IPS-15b (cell line): ENCODE data around the gene COG1.

Source experiments
- H3K27me3 ChIP-seq: one replicate; pipeline ENCODE4 v1.6.1; 2013; ENCODE audit warnings: low read length; ENCODE audit not compliant: control insufficient read depth, insufficient read depth
- H3K36me3 ChIP-seq: one replicate; pipeline ENCODE4 v1.6.1; 2013; ENCODE audit warnings: low read length; ENCODE audit not compliant: control insufficient read depth, insufficient read depth
- H3K4me1 ChIP-seq: one replicate; pipeline ENCODE4 v1.6.1; 2013; ENCODE audit warnings: mild to moderate bottlenecking, low read length; ENCODE audit not compliant: control insufficient read depth, insufficient read depth
- H3K4me3 ChIP-seq: one replicate; pipeline ENCODE4 v1.5.1; 2013; ENCODE audit warnings: low read depth, low read length
- H3K9ac ChIP-seq: one replicate; pipeline ENCODE4 v1.6.1; 2013; ENCODE audit warnings: low read depth, mild to moderate bottlenecking, low read length
- H3K9me3 ChIP-seq: one replicate; pipeline ENCODE4 v1.6.1; 2013; ENCODE audit warnings: mild to moderate bottlenecking, low read length; ENCODE audit not compliant: control insufficient read depth, insufficient read depth

The COG1 gene

DNA sequence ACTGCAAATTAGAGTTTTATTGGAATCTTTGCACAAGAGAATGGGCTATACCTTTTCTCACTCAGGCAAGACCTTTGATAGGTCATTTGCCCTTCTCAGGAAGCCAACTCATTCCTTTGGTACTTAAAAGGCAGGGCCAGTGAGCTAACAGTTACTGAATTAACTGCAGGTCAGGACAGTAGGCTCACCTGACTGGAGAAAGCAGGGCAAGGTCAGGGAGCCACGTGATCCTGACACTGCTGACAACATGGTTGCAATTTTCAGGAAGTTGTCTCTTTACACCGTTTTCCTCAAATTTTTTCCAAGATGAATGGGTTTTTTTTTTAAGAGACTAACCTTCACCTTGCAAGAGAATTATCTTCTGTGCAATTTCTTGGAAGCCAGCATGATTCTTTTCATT lies 47.7 kb downstream of the COG1 start:
- no peaks in the 10 kb centered on the region for H3K27me3 ChIP-seq
- H3K4me3 ChIP-seq, result no peak overlapping the region
- no peaks in the 10 kb centered on the region for H3K9me3 ChIP-seq
- peaks cover 23% of the 10 kb centered on the region for H3K36me3 ChIP-seq
- H3K4me1 ChIP-seq, result no peaks in the 10 kb centered on the region
- no peak overlapping the region for H3K9ac ChIP-seq

DNA sequence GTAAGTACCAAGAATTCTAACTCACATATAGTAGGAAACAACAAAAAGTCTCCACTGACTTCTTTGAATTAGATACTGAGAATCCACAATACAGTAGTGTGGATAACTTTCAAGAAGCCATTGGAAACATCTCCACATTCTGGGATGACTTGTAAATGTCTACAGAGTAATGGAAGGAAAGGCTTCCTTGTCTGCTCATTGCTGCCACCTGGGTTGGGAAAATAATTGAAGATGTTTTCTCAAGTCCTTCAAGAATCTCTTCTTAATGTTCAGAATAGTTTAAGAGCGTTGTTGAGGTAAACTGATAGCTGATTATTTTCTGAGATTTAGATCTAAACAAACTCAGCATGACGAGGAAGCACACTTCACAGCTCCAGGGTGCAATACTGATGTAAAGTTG lies 54.9 kb downstream of the COG1 start:
- H3K9ac ChIP-seq, result no peak overlapping the region
- H3K9me3 ChIP-seq, result no peaks in the 10 kb centered on the region
- H3K4me1 ChIP-seq, result no peaks in the 10 kb centered on the region
- peaks cover 11% of the 10 kb centered on the region for H3K36me3 ChIP-seq
- peaks cover 4% of the 10 kb centered on the region for H3K27me3 ChIP-seq
- no peak overlapping the region for H3K4me3 ChIP-seq

DNA sequence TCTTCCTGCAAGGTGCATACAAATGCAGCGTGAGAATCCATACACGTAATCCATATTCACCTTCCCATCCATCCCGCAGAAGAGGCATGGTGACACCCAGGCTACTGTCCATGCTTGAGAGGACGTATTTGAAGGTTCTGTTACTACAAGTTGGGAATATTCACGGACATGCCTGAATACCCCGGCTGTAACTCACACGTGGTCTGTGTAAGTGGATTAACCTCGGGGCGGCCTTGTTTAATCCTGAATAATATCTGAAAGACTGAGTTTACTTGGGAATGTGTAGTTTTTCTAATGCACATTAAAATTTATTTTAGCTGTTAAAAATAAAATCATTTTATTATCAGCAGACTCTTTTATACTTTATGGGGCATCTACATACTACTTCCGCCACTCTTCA lies 55.7 kb downstream of the COG1 start:
- Histone ChIP-seq H3K9me3 (no peaks in the 10 kb centered on the region), H3K4me1 (no peaks in the 10 kb centered on the region), H3K4me3 (no peak overlapping the region), H3K9ac (no peak overlapping the region), H3K27me3 (peaks cover 4% of the 10 kb centered on the region), H3K36me3 (peaks cover 11% of the 10 kb centered on the region)

DNA sequence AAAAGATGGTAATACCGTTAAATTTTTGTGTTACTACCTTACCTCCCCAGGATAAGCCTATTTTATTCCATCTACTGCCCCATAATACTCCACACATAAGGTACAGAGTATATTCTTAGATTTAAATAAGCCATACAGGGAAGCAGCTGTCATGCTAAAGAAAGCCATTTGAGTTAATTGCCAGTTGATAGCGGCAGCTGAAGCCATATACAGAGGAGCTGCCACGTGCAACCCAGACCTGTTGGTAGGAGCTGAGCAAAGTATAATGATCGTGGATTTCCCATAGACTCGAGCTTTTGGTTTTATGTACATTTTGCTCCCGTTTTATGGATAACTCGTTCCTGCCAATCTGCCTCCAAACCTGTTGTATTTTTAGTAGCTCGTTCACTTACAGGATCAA lies 56.8 kb downstream of the COG1 start:
- Histone ChIP-seq H3K9ac (no peak overlapping the region), H3K27me3 (peaks cover 4% of the 10 kb centered on the region), H3K4me1 (peaks cover 4% of the 10 kb centered on the region), H3K9me3 (no peaks in the 10 kb centered on the region), H3K36me3 (peaks cover 8% of the 10 kb centered on the region), H3K4me3 (no peak overlapping the region)

DNA sequence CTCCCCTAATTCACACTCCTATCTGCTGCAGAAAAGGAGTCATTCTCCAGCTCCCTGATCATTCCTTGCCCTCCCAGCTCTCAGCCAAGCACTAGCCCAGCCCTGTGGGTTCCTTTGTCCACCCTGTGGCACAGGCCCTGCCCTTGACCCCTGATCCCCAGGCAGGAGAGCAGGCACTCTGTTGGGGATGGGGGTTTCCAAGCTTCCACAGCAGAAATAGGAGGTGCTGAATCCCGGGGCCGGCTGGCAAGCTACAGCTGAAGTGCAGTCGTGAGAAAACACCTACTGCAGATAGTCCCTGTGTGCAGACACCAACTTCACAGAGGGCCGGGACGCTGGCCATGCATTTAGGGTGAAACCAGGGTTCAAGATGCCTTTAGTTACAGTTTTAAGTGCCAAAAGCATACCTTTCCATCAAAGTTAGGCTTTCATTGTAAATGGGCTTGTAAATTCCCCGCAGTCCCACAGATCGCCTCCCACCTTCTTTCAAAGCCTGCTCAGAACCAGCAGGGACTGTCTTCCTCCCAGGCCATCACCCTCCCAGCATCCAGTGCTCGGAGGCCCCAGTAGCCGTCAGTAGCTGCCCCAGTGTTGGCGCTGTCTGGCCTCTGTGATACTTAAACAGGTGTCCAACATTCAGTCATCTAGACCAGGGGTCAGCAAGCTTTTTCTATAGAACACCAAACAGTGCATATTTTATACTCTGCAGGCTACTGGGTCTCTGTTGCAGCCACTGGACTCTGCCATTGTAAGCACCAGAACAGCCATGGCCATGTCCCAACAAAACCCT lies 58.2 kb downstream of the COG1 start:
- Histone ChIP-seq H3K36me3 (peaks cover 3% of the 10 kb centered on the region), H3K9ac (no peak overlapping the region), H3K9me3 (no peaks in the 10 kb centered on the region), H3K4me3 (no peak overlapping the region), H3K27me3 (peaks cover 4% of the 10 kb centered on the region), H3K4me1 (peaks cover 4% of the 10 kb centered on the region)

DNA sequence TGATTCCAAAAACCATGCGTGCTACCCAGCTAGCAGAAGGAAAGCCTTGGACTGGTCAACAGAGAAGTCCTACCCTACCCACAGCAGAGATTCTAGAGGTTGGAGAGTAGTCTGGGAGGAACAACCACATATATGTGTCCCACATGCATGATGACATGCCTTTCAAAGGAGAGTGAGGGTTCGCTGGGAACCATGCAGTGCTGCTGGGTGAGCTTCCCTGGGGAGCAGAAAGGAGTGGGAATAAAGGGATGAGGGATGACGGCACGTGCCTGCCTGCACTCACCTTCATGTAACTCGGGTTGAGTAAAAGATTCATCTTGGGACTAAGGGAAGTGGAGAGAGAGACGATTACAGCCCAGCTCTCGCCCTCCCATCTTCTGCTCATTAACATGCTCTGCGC lies 59.0 kb downstream of the COG1 start:
- peaks cover 6% of the 10 kb centered on the region for H3K4me1 ChIP-seq
- H3K9me3 ChIP-seq, result no peaks in the 10 kb centered on the region
- H3K27me3 ChIP-seq, result peaks cover 4% of the 10 kb centered on the region
- no peaks in the 10 kb centered on the region for H3K36me3 ChIP-seq
- H3K4me3 ChIP-seq, result no peak overlapping the region
- peak overlapping the region; percentile 32 for H3K9ac ChIP-seq

DNA sequence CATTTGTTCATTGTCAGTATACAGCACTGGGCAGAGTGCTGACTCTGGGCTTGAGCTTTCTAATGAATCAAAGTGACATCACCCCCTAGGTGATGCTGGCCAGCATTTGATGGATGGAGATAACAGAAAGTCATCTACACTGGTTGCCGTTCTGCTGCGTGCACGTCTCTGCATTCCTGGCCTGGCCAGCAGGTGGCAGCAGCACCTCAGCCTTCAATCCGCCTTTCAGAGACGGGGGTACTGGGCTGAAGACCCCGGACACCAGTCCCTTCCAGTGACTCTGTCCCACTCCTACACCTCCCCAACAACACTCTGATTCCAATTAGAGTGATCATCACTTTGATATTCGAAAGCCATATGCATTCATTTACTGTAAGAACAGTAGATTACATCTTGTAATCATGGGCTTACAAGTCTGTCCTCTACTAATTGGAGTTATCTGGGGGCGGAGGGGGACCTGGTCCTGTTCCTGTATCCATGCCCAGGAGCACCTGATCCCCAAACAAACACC lies 62.9 kb downstream of the COG1 start:
- H3K4me1 ChIP-seq, result peaks cover 6% of the 10 kb centered on the region
- H3K27me3 ChIP-seq, result peaks cover 6% of the 10 kb centered on the region
- H3K4me3 ChIP-seq, result no peak overlapping the region
- no peaks in the 10 kb centered on the region for H3K36me3 ChIP-seq
- H3K9ac ChIP-seq, result no peak overlapping the region
- no peaks in the 10 kb centered on the region for H3K9me3 ChIP-seq

DNA sequence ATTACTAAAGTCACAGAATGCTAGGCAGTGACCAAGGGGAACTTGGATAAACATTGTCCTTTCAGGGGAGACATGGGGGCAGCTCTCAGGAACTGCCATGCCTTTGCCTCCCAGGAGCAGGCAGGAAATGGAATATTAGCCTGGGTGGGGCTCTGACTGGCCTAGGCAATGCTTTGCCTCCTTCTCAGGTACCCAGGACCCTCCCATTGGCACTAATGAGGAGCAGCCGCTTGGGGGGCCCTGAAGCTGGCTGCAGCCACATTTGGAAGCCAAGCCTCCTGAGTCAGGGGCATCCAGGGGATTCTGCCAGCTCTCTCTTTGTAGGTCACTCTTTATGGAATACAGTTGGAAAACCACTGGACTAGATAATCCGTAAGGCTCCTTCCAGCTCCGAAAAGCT lies 63.4 kb downstream of the COG1 start:
- Histone ChIP-seq H3K36me3 (no peaks in the 10 kb centered on the region), H3K27me3 (peaks cover 6% of the 10 kb centered on the region), H3K4me3 (no peak overlapping the region), H3K9me3 (no peaks in the 10 kb centered on the region), H3K4me1 (peaks cover 6% of the 10 kb centered on the region), H3K9ac (no peak overlapping the region)

DNA sequence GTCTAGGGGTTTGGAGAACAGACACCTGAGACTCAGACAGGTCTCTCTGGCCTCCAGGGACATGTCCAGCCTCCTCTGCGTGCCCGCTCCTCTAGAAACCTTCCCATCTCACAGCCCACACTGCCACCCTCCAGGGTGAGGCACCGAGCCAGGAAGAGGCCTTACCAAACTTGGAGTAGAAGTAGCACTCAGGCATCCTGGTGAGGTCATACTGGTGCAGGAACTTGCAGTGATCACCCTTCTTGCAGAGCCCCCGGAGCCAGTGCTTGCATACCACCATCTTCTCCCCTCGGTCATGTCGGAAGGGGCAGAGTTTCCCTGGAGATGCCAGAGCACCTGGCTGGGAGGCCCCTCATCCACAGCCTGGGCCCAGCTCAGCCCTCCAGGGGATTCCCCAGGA lies 64.7 kb downstream of the COG1 start:
- H3K4me1 ChIP-seq, result peaks cover 14% of the 10 kb centered on the region
- H3K9ac ChIP-seq, result no peak overlapping the region
- peaks cover 2% of the 10 kb centered on the region for H3K27me3 ChIP-seq
- no peak overlapping the region for H3K4me3 ChIP-seq
- no peaks in the 10 kb centered on the region for H3K36me3 ChIP-seq
- H3K9me3 ChIP-seq, result no peaks in the 10 kb centered on the region
